C4-2B (cell line): ENCODE results near the gene PNPLA2.

ENCODE experiments used
- ZFX ChIP-seq: fragments of 450-650 bp; IDR thresholded peaks from 2 replicates; pipeline ENCODE4 v1.6.1; 2017
- TF ChIP-seq, protein P1 (sequence below): fragments of 450-650 bp; conservative IDR thresholded peaks from 2 replicates; pipeline ENCODE4 v1.5.1; 2017; ENCODE audit warnings: mild to moderate bottlenecking

DNA sequence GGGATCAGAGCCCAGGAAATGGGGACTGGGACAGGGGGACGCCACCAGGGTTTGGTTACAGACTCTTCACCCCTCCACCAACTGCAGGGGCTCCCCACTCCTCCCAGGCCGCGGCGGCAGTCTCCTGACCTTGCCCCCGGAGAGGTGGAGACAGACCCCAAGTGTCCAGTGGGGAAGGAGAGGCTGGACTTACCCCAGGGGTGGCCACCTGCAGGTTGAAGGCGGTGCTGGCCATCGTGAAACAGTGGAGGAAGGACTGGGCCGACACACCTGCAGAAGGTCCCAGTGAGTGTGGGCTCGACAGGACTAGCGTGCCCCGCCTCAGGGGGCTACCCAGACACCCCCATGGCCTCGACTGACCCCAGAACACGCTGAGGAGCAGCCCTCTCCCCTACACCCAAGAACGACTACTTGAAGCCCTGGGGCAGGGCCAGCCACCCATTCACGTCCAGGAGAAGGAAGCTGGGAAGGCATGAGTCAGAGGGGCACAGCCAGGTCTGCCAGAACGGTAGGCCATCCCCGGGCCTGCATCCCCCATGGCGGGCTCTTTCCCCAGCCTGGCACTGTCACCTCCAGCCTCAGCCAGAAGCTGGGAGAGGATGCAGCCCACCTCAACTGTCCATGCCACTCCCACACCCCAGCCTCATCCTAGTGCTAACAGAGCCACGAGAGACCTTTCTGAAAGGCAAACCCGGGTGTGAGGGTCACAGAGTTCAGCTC is 43.7 kb upstream of the PNPLA2 start:
- TF ChIP-seq, protein P1, sequence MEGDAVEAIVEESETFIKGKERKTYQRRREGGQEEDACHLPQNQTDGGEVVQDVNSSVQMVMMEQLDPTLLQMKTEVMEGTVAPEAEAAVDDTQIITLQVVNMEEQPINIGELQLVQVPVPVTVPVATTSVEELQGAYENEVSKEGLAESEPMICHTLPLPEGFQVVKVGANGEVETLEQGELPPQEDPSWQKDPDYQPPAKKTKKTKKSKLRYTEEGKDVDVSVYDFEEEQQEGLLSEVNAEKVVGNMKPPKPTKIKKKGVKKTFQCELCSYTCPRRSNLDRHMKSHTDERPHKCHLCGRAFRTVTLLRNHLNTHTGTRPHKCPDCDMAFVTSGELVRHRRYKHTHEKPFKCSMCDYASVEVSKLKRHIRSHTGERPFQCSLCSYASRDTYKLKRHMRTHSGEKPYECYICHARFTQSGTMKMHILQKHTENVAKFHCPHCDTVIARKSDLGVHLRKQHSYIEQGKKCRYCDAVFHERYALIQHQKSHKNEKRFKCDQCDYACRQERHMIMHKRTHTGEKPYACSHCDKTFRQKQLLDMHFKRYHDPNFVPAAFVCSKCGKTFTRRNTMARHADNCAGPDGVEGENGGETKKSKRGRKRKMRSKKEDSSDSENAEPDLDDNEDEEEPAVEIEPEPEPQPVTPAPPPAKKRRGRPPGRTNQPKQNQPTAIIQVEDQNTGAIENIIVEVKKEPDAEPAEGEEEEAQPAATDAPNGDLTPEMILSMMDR: no peak
- no peak for TF ChIP-seq ZFX
